GM10266 (cell line): ENCODE results near the gene ARHGEF38.

Experiments used
- DNase-seq: peaks from one replicate; pipeline ENCODE4 v3.0.0; 2012; ENCODE audit errors: extremely low spot score
- TF ChIP-seq, protein P1 (sequence below): IDR thresholded peaks from 2 replicates; pipeline ENCODE4 v1.5.1; 2012; ENCODE audit warnings: mild to moderate bottlenecking, low read depth; ENCODE audit not compliant: control insufficient read depth, insufficient read depth; ENCODE audit errors: missing control alignments

ARHGEF38 gene

DNA sequence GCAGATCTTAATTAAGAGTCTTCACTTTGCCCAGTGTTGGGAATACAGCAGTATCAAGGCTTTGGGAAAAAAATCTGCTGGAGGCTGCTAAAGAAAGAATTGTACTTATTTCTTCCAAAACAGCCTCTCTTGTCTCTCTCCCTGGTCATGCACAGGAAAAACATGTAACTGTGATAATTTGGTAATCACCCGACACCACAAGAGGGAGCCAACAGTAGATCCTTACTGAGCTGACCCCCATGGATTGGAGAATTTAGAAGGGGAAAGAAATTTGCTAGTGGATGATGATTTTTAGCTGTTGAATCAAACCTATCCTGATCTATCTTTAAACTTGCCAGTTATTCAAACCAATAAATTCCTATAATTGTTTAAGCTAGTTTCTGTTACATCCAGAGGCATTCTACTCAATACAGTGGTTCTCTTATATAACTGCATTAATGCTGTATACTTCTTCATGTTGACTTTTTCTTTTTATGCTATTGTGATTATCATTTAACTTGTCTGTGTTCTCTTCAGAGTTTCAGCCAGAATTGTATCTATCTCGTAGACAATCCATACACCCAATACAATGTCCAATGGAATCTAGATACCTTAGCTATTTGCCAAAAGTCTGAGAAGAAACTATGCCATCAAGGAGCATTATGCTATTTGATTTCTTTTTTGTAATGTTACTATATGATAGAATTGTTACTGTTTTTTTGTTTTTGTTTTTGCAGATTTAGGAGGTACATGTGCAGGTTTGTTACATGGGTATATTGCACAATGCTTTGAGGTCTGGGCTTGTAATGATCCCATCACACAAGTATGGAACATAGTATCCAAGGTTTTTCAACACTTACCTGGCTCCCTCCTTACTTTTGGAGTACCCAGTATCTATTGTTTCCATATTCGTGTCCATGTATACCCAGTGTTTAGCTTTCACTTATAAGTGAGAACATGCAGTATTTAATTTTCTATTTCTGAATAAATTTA, 31.3 kb upstream of the ARHGEF38 start:
- DNase-seq, result peak; percentile 56
- TF ChIP-seq, protein P1, sequence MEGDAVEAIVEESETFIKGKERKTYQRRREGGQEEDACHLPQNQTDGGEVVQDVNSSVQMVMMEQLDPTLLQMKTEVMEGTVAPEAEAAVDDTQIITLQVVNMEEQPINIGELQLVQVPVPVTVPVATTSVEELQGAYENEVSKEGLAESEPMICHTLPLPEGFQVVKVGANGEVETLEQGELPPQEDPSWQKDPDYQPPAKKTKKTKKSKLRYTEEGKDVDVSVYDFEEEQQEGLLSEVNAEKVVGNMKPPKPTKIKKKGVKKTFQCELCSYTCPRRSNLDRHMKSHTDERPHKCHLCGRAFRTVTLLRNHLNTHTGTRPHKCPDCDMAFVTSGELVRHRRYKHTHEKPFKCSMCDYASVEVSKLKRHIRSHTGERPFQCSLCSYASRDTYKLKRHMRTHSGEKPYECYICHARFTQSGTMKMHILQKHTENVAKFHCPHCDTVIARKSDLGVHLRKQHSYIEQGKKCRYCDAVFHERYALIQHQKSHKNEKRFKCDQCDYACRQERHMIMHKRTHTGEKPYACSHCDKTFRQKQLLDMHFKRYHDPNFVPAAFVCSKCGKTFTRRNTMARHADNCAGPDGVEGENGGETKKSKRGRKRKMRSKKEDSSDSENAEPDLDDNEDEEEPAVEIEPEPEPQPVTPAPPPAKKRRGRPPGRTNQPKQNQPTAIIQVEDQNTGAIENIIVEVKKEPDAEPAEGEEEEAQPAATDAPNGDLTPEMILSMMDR, result peak; percentile 66

DNA sequence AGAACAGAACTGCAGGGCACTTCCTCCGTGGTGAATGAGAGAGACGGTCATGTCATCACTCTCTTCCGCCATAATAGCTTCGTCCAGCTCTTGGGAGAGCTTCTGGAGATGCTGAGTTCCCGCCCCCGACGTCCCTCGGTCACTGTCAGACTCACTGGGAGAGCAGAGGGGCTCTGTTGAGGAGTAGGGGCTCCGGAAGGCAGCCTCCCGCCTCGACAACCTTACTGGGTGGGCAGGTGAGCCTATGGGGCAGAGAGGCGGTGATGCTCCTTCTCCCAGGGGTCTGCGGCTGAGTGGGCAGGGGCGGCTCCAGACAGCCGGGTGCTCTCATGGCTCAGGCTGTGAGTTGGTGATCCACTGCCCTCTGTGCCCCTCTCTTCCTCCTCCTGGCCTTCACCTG, 25.8 kb upstream of the ARHGEF38 start:
- TF ChIP-seq, protein P1, result no peak
- no peak for DNase-seq

- TF ChIP-seq, protein P1, result no peak
- DNase-seq, result no peak
Observed at GRCh38 chr4:105527081-105527480, 25.3 kb upstream of the ARHGEF38 start.

- TF ChIP-seq, protein P1, result no peak
- DNase-seq, result no peak
Observed at GRCh38 chr4:105536601-105537000, 15.8 kb upstream of the ARHGEF38 start.

- no peak for DNase-seq
- TF ChIP-seq, protein P1, result no peak
Observed at GRCh38 chr4:105541420-105541819, 11.0 kb upstream of the ARHGEF38 start.

DNA sequence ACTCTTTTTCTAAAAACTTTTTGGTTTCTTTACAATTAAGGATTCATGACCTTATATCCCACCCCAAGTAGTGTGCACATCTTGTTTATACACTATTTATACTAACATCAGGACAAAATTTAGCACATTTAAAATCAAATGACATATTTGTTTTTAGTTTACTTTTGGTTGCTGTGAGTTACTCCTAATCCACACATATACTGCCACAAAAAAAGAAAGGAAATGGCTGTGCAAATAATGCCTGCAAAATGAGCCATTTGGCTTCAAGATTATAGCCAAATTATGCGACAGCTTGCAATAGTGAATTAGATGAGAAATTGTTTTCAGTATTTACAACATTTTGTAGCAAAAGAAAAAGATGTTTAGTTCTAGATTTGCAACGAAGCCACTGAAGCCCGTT, 10.4 kb upstream of the ARHGEF38 start:
- DNase-seq, result no peak
- TF ChIP-seq, protein P1, result no peak

- no peak for DNase-seq
- TF ChIP-seq, protein P1, result no peak
Observed at GRCh38 chr4:105543346-105543745, 9.1 kb upstream of the ARHGEF38 start.
